GM19452 (cell line): ENCODE measurements around the gene ALDH1A2.
"Not testable (repeated sequence)": the region's sequence is repeated elsewhere in the genome, so short reads cannot be mapped to it uniquely, and the experiment has no call there.

Experiments used
- ATAC-seq: cut with Tn5 transposase; IDR thresholded peaks from one replicate; pipeline ENCODE4 v1.9.1; 2021; ENCODE audit not compliant: unreplicated experiment

Gene ALDH1A2

DNA sequence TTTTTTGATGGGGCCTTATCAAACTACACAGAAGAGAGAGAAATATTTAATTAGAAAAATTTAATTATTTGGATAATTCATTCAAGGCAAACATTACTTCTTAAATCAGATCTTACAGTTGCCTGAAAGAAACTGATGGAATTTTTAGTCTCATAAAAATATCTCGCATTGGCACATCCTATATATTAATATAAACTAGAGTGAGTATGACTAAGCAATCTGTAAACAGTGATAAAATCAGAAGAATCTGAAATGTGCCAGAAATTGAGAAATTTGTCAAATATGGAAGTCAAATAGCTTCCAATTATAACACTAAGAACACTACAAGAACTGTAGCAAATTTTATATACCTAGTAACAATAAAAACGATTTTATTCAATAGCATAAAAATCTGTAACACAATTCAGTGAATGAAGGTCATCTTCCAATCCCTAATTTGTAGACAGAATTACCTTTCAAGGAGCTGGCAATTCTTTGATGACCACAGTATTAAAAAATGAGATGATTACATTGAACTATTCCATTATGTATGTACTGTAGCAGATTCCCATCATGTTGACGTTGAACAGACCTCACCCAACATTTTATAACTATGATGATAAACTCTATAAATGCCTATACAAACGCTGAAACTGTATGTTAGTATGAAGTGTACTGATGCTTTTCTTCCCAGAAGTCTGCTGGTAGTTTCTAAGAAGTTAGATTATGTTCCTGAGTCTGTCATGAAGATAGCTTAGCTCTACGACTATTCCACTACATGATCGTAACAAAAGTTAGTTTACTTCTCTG lies 63.0 kb downstream of the ALDH1A2 start:
- no peak for ATAC-seq

DNA sequence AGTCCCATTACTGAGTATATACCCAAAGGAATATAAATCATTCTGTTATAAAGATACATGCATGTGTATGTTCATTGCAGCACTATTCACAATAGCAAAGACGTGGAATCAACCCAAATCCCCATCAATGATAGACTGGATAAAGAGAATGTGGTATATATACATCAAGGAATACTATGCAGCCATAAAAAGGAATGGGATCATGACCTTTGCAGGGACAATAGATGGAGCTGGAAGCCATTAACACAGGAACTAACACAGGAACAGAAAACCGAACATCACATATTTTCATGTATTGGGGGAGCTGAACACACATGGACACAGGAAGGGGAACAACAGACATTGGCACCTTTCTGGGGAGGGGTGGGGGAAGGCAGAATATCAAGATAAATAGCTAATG lies 65.8 kb downstream of the ALDH1A2 start:
- ATAC-seq, result not testable (repeated sequence)

DNA sequence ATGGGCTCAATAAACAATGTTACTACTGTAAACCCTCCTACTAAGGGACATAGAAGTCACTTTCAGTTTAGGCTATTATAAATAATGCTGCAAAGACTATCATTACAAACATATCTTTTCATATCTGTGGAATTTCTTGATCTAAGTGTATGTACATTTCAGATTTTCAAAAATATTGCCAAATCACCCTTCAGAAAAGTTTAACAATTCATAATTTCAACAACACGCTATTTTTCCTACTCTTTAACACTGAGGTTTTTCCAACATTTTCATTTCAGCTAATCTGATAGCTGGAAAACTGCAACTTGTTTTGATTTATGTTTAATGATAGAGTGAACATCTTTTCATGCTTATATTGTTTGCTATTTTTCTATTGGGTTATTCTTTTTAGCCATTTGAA lies 69.0 kb downstream of the ALDH1A2 start:
- no peak for ATAC-seq

DNA sequence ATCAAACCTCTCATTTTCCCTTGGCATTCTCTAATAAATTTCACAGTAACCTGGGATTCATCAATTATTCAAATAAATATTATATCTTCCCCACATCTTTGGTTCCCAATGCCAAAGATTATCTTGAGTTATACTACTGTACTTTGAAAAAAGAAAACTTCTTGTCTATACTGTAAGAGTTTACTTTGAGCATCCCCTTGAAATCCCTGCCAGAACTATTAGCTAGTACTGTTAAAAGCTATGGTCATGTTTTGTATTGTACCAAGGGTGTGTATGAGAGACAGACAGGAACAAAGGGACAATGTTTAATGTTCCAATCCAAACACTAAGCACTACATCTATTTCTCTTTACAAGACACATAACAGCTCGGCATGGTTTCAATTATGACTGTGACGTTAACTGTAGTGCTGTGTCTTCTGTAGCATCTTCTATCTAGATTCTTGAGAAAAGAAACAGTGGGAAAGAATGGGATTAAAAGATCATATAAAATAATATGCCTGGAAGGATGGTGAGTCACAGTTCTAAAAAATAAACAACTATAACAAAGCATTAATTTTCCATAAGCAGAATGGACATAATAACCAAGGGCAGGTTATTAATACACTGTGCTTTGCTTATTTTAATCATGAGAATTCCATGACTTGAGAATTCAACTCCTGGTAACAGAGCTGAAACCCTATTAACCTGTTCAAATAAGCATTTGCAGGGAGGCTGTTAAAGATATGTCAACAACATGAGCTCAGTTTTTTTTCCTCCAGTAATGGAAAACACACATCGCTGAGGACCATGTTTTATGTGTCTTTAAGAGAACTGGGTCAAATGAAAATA lies 71.1 kb downstream of the ALDH1A2 start:
- no peak for ATAC-seq

DNA sequence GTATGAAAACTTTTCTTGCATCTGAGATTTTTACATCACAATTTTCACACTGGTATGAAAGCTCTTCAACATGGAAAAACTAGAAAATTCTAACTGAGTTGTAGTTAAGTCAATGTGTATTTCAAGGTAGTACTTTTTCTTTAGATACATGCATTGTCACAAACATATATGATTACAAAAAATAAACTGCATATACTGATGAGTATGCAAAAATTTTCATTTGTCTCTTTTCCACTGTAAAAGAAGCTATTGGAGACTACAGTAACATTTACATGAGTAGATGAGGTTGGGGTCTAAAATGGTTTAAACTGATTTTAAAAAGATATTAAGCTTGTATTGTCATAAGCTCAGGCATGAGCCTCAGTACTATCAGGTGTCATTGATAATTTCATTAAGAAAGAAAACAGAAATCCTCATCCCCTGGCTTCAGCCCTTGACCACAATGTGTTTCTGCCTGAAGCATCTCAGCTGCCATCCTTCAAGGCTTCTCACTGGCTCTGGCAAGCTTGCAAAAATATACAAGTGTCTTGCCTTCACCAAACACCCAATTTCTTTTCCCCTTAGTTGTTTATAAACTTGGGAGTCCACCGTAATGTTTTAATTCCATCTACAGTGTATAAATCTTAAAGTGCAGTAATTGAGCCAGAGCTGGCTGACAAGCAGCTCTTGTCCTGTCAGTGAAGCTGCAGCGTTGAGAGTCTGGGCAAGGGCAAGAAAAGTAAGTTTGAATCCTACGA lies 71.9 kb downstream of the ALDH1A2 start:
- ATAC-seq, result no peak

DNA sequence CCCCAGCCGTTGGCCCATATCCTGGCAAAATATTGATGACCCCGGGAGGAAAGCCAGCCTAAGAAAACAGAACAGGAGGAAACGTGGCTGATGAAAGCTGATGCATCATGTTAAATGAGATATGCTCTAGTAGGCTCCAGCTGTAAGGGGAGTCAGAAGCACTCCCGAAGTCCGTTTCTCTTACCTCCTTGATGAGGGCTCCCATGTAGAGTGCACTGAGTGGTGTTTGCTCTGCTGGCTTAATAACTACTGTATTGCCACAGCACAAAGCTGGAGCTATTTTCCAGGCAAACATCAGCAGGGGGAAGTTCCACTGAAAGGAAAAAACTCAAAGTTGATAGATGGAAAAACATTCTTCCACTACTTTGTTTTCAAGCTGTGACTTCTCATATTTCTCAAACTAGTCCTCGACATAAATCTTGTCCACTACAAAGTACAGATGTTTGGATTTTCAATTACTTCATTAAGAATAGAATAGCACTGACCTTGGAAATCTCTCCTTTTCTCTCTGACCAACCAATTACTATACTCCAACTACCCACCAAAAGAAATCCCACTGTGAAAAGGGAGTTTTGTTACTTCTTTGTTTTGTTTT lies 72.7 kb downstream of the ALDH1A2 start:
- ATAC-seq, result no peak

DNA sequence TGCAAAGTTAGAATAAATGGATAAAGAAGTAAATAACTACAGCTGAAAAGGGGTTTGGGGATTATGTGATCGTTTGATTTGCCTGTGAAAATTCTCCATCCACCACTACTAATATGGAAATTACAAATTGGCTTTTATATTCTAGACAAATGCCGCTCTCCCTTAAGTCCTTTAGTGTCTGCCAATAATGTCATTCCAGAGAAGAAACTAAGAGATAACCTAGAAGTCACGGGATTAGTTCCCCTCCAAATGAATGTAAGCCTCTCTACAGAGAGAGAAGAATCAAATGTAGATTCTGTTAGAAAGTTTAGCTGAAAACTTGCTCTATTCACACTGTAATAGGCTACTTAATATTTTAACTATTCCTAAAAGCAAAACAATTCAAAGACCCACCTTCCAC lies 92.0 kb downstream of the ALDH1A2 start:
- no peak for ATAC-seq

DNA sequence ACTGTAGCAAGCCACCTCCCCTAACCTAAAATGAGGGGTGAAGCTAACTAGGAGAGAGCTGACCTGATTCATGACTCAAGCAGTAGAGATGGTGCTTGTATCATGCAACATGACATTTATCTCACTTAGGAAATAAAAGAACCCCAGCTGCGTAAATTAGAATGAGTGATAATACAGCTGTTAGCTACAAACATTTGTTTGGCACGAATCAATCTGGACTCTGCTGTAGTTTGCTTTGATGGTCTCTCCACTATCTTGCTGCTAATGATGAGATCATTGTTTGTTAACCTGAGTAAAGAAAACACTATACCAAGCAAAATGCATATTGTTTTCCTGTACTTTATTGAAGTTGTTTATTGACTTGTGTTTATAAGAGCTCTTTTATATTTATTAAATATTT lies 92.6 kb downstream of the ALDH1A2 start:
- no peak for ATAC-seq

DNA sequence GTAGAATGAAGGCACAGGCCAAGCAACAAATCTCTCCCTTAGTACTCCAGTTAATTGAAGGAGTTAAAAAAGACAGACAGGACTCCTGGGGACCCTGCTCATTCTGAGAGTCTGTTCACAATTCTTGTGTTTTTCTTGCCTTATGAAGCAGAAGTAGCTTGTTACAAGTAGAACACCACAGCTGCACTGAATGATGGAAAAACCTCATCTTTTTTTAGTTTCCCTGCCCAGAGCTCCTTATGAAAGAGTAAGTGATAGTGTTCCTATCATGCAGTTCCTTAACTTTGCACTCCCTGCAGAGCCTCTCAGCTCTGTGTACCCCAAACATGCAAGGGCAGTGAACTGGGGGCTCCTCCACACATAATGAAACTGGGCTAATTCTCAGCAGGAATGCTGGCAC lies 95.5 kb downstream of the ALDH1A2 start:
- no peak for ATAC-seq

DNA sequence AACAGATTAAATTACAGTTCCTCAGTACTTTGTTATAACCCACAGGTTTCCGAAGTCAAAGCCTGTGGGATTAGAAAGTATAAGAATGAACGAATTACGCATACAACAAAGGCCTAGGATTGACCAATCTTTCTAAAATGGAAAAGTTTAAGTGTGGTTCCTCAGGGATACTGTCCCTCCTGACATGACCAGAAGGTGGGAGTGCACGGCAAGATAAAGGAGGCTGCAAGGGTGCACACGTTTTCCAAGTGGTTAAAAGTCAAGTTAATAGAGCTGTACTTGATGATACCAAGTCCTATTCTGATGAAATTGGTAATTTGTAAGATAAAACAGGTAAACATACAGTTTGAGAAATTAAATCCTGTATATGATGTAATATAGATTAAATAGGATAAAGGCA lies 96.2 kb downstream of the ALDH1A2 start:
- no peak for ATAC-seq

DNA sequence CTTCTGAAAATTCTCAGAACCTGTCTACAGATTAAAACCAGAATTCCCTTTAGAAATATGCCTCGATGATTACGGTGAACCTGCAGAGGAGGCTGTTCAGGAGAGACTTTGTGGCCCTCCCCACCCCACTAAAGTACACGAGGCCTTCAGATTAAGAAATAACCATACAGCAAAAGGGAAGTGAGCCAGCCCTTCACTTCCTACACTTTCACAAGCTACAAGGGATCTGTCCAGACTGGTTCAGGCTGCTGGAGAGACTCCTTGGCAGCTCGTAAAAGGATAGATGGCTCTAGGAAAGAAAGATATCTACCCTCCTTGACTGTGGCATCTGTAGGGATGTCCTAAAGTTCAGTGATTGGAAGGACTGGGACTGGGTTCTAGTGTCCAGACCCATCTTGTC lies 102.6 kb downstream of the ALDH1A2 start:
- ATAC-seq, result no peak

DNA sequence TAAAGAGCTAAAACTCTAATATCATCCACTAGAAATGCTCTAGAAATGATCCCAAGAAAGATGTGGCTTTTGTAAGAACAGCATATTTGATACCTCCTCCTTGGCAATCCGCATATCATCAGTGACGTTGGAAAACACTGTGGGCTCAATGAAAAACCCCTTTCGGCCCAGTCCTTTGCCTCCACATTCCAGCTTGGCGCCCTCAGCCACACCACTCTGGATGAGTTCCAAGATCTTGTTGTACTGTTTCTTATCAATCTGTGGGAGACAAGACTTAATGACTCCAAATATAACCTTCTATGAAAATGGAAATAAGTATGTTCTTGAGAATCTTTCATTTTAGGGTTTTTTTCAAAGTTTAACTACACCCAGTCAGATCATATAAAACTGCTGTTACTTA lies 103.6 kb downstream of the ALDH1A2 start:
- no peak for ATAC-seq

DNA sequence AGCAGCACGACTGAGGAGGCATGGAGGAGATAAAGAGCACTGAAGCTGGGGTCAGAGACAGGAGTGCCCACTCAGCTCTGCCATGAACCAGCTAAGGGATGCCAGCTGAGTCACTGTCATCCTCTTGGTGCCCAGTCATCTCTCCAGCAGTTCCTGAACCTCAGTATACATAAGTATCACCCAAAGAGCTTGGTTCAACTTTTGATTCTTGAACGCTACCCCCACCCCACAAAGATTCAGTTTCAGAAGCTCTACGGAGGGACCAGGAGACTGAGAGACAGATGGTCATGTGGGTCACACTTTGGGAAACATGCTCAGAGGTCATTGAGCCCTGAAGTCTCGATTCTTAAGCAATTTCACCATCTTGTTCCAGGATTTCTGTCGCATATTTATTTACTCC lies 108.4 kb downstream of the ALDH1A2 start:
- ATAC-seq, result no peak

DNA sequence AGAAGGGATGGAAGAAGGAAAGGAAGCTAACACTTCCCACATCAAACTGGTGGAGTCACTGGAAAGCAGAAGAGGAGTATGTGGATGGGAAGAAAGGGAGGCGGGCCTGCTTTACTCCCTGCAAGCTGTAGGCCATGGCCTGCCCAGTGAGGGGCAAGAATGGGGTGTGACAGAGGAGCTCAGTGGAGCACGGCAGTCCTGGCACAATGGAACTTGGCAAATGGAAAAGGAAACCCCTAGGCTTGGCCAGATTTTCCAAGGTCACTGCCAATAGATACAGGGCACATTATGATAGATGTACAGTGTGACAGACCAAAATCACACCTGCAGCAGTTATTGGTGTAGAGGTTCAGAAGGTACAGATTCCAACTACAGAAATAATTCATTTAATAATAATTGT lies 111.6 kb downstream of the ALDH1A2 start:
- ATAC-seq, result no peak

DNA sequence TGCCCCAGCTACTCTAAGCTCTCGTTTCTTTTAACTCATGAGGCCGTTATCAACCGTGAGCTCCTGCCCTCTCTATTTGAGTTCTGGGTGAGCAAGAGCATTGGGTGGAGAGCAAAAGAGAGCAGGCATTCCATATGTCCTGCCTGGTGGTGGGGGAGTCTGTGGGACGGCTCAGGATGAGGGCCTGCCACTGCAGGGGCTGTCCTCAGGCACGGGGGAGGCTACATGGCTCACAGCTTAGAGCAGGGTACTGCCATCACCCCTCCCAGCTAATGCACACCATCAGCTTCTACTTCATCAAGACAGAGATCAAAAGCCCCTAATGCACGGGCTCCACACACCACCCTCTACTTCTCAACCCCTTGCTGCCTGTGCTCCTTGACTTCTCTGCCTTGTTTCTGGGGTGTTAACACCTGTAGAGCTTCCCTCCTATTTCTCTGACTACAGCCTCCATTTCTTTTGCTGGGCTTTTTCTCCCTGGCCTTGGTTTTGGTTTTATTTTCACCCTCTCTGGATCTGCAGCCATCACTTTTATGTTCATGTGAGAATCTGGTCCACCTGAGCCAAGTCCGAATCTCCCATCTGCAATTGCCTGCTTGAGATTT lies 114.1 kb downstream of the ALDH1A2 start:
- no peak for ATAC-seq

DNA sequence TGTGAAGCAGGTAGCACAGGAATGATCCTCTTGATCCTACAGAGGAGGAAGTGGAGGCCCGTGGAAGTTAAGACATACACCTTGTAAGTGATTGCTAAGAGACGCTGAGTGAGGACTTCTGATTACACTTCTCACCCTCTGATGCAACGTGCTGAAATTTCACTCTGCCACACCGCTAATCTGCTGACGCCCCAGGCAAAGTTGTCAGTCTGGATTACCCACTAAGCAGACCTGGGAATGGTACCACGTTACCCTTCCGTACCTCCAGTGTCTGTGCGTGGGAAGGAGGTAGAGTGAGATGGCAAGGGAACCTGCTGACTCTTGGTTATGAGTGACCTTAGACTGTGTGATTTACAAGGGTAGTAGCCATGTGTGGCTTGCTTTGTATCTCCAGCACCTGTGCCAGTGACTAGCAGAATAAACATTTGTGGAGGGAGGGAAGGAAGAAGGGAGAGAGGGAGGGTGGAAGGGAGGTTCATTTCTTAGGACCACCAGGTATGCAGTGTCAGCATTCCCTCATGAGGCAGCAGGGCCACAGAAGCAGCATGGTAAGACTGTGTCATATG lies 115.0 kb downstream of the ALDH1A2 start:
- no peak for ATAC-seq

DNA sequence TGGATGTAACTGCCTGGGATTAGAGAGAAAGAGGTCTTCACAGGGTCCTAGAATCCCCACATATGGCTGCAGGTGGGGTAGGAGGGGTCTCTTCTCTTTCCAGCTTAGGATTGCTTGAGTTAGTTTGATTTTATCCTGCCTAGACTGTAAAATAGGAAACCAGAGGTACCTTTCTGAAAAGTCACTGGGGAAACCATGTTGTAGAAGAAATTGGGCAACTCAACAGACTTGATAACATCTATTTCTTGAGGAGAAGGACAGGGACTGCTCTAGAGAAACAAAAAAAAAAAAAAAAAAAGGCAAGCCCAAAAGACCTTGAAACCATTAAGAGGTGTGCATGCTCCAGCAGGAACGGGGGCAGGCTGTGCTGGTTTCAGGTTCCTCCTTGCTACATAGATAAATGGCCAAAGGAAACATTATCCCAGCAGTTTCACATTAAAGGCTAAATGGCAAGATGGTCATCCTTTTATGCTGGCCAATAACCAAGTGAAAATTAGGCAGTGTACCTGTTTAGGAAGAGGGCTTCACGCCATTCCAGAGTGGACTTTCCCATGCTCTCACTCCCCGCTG lies 116.1 kb downstream of the ALDH1A2 start:
- ATAC-seq, result no peak

DNA sequence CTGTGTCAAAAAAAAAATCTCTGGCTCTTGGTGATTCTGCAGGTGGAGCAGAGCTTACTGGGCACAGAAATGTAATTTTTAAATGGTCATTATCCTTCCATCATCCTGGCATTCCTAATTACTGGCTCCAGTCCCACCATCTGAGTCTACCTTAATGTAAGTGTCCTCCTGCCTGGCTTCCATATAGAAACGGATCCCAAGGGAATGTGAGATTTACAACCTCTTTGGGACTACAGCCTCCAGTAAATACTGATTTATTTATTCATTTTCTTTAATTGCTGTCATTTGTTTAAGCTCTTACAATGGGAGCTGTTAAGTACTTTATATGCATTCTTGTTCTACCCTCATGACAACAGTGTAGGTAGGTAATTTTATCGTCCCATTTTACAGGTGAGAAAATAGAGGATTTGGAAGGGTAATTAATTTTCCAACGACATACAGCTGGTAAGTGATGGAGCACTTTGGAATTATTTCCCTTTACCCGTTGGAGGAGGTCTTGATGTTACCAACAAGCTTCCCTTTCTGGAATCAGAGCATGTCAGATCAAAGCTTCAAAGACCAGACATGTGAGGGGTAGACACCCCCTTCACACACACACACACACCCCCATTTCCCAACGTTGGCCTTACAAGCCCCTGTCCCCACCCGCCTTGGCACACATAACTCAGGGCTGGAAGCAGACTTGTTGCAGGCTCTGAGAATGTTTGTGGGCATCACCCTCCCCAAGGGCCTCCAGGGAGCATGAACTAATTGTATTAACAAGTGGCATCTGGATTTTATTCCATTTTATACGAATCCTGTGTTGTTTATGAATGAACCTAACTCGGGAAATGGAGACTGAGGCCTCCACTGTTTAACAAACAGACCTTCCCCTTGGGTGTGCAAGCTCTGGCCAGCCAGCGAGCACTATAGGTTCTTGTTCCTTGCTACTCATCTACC lies 116.9 kb downstream of the ALDH1A2 start:
- ATAC-seq, result no peak

DNA sequence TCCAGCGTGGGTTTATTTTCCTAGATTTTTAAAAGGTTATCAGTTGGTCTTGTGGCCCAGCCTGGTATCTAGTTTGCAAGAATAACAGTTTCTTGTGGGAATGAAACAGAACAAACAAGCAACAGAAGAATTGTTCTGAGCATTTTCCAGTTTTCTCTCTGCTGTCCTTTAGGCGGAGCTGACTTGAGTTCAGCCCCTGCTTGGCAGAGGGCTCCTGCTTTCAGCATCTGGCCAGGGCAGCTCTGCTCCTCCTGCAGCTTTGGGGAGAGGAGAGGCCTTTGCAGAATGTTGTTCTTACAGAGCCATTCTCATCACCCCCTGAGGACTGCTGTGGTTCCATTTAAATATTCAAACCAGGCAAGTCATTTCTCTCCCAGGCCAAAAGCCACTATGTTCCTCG lies 117.7 kb downstream of the ALDH1A2 start:
- ATAC-seq, result no peak
